K562 (cell line): Measurements from ENCODE around the gene EPHA1. TPM values are rescaled to one million over a fixed set of nuclear protein-coding genes. Genes with fewer than 3 reads are reported as not detected.

ENCODE experiments used
- ATAC-seq: fragments of 200-7000 bp; cut with Tn5 transposase; 3 replicates; pipeline ENCODE4 v1.9.1; 2020; ENCODE audit warnings: moderate library complexity
- BruUV-seq: library from RNA; stranded (reverse); fragments of 400-500 nt; replicated peaks from 2 replicates; lab custom pipeline; 2021; lab: Mats Ljungman, UMichigan
- CTCF ChIA-PET: fragments of 300-600 bp; formaldehyde crosslinking; extraction: SDS; loops from one replicate; lab custom pipeline; 2021; ENCODE audit warnings: low intra/inter-chr PET ratio; lab: Yijun Ruan, JAX
- POLR2A ChIA-PET: fragments of 300-600, 350-650 bp; sonication (Branson Sonifier 250); formaldehyde crosslinking; extraction: SDS; loops from one replicate; lab custom pipeline; 2021; ENCODE audit warnings: antibody characterized with exemption, inconsistent platforms; lab: Yijun Ruan, JAX
- DNase-seq, 4 experiments: peaks; one replicate each; pipeline versions ENCODE4 v3.0.0 to v3.0.0-alpha.2; 2011 to 2018; ENCODE audit warnings: low spot score in 3 of 4, mixed read lengths in 3 of 4; ENCODE audit errors: extremely low read depth in 1 of 4
- FAIRE-seq: peaks from 2 replicates; lab custom pipeline; 2011; peaks lifted over from hg19 to GRCh38; lab: Jason Lieb, UNC
- H2AFZ ChIP-seq: 2 replicates; pipeline ENCODE4 v1.6.0; 2011; ENCODE audit warnings: low read depth, low read length, control low read depth, inconsistent platforms
- H3K27ac ChIP-seq: fragments of 200-600 bp; 3 replicates; pipeline ENCODE4 v1.8.0; 2011; ENCODE audit warnings: low read depth, mild to moderate bottlenecking, control low read depth, inconsistent platforms, low read length, moderate library complexity, mixed read lengths; ENCODE audit errors: extremely low read depth
- H3K27me3 ChIP-seq, 2 experiments: fragments of 300-600 bp in 1 of 2; 2 replicates in 1 of 2; 3 replicates in 1 of 2; pipeline versions ENCODE4 v1.6.0 to v1.8.0; 2011; ENCODE audit warnings: inconsistent platforms in 2 of 2, low read length in 2 of 2, mild to moderate bottlenecking in 1 of 2, mixed read lengths in 1 of 2, moderate library complexity in 1 of 2; ENCODE audit not compliant: control insufficient read depth in 2 of 2, insufficient read depth in 2 of 2
- H3K36me3 ChIP-seq: fragments of 300-600 bp; 3 replicates; pipeline ENCODE4 v1.8.0; 2011; ENCODE audit warnings: mild to moderate bottlenecking, low read length, inconsistent platforms; ENCODE audit not compliant: control insufficient read depth, insufficient read depth
- H3K4me1 ChIP-seq, 2 experiments: fragments of 200-600 bp in 1 of 2; replicated peaks in 1 of 2; 2 replicates in 1 of 2; 3 replicates in 1 of 2; pipeline versions ENCODE4 v1.5.1 to v1.8.0; 2011; ENCODE audit warnings: inconsistent platforms in 2 of 2, low read length in 2 of 2, mild to moderate bottlenecking in 1 of 2, mixed read lengths in 1 of 2, moderate library complexity in 1 of 2; ENCODE audit not compliant: control insufficient read depth in 2 of 2, insufficient read depth in 2 of 2
- H3K4me2 ChIP-seq: 2 replicates; pipeline ENCODE4 v1.6.1; 2011; ENCODE audit warnings: low read length, control low read depth, inconsistent platforms, mixed read lengths; ENCODE audit not compliant: insufficient read depth
- H3K4me3 ChIP-seq: fragments of 200-600 bp; sonication (generic), shearing (Covaris generic); 2 replicates; pipeline ENCODE4 v1.5.1; 2016; ENCODE audit warnings: control low read depth, inconsistent platforms
- H3K79me2 ChIP-seq: fragments of 200-600 bp; 3 replicates; pipeline ENCODE4 v1.8.0; 2011; ENCODE audit warnings: low read length, inconsistent platforms; ENCODE audit not compliant: control insufficient read depth, insufficient read depth
- H3K9ac ChIP-seq, 2 experiments: 2 replicates each; pipeline versions ENCODE4 v1.6.0 to v1.6.1; 2011; ENCODE audit warnings: low read depth in 2 of 2, low read length in 2 of 2, control low read depth in 1 of 2, inconsistent platforms in 1 of 2, mild to moderate bottlenecking in 1 of 2, mixed read lengths in 1 of 2; ENCODE audit not compliant: insufficient read depth in 1 of 2
- H3K9me1 ChIP-seq: one replicate; pipeline ENCODE4 v1.6.0; 2011; ENCODE audit warnings: inconsistent platforms, mild to moderate bottlenecking, low read length, moderate library complexity; ENCODE audit not compliant: control insufficient read depth, insufficient read depth
- H3K9me3 ChIP-seq: replicated peaks from 2 replicates; pipeline ENCODE4 v1.5.1; 2011; ENCODE audit warnings: low read depth, low read length, inconsistent platforms; ENCODE audit not compliant: control insufficient read depth, insufficient read depth
- H4K20me1 ChIP-seq: replicated peaks from 2 replicates; pipeline ENCODE4 v1.6.1; 2011; ENCODE audit warnings: low read length, inconsistent platforms, mixed read lengths; ENCODE audit not compliant: control insufficient read depth, insufficient read depth
- ESRRB ChIP-seq: fragments of 250-450 bp; sonication (Bioruptor Pico); IDR thresholded peaks from 2 replicates; pipeline ENCODE4 v1.5.0; 2020; ENCODE audit warnings: mild to moderate bottlenecking, moderate library complexity, borderline replicate concordance
- GMEB1 ChIP-seq: fragments of 250-450 bp; sonication (Bioruptor Pico); IDR thresholded peaks from 2 replicates; pipeline ENCODE4 v1.4.0; 2020; ENCODE audit warnings: mild to moderate bottlenecking
- GTF2E2 ChIP-seq: fragments of 200-800 bp; sonication (Bioruptor generic); IDR thresholded peaks from 2 replicates; pipeline ENCODE4 v1.6.1; 2016; ENCODE audit warnings: missing genetic modification characterization, missing compliant biosample characterization
- PKNOX1 ChIP-seq: fragments of 450-650 bp; IDR thresholded peaks from 2 replicates; pipeline ENCODE4 v1.6.1; 2016
- U2AF1 ChIP-seq: fragments of 200-400 bp; formaldehyde crosslinking; optimal IDR thresholded peaks from 2 replicates; pipeline ENCODE3; 2017; ENCODE audit warnings: mild to moderate bottlenecking, low read depth, low read length, moderate library complexity
- ZBTB40 ChIP-seq, 2 experiments: fragments of 450-650 bp in 1 of 2; sonication (generic) in 1 of 2; formaldehyde crosslinking in 1 of 2; IDR thresholded peaks; 2 replicates each; pipeline versions ENCODE4 v1.7.1 to v1.9.0; 2016 to 2022; ENCODE audit warnings: inconsistent platforms in 1 of 2, mild to moderate bottlenecking in 1 of 2, missing genetic modification reagents in 1 of 2
- ZFX ChIP-seq: sonication (generic); formaldehyde crosslinking; IDR thresholded peaks from 2 replicates; pipeline ENCODE4 v1.8.0; 2022; ENCODE audit warnings: mild to moderate bottlenecking, missing genetic modification reagents, moderate library complexity
- ZNF785 ChIP-seq: fragments of 250-450 bp; sonication (Bioruptor Pico); IDR thresholded peaks from 2 replicates; pipeline ENCODE4 v1.4.0; 2020; ENCODE audit warnings: mild to moderate bottlenecking
- ZNF830 ChIP-seq: fragments of 250-450 bp; sonication (Bioruptor Pico); IDR thresholded peaks from 2 replicates; pipeline ENCODE4 v1.5.0; 2021; ENCODE audit warnings: mild to moderate bottlenecking
- WGBS: fragments of 100-300 bp; shearing (Covaris generic); methylation state at CpG from one replicate; pipeline ENCODE4 v1.1.6; 2016; ENCODE audit warnings: low coverage, mixed read lengths; ENCODE audit not compliant: insufficient coverage; ENCODE audit errors: missing lambda C conversion rate; 5-methylcytosine and 5-hydroxymethylcytosine counted together
- in situ Hi-C: fragments of 300-500 bp; cut with MboI; formaldehyde crosslinking; loops from 4 replicates; pipeline ENCODE4 v1.15.0; 2018; ENCODE audit warnings: inconsistent platforms, mixed read lengths
- intact Hi-C: fragments of 100-400 bp; cut with micrococcal nuclease; formaldehyde crosslinking; loops from 2 replicates; pipeline ENCODE4 v1.14.2; 2022
- polyA plus RNA-seq, 8 experiments: library from polyadenylated mRNA; depleted of rRNA in 4 of 8; stranded (reverse) in 5 of 8; unstranded in 3 of 8; fragments of >200 nt; fragmentation: Nextera tagmentation in 2 of 8; fragmentation: Illumina TruSeq in 1 of 8; extraction: Ambion mirVana in 2 of 8; extraction: Trizol in 1 of 8; gene quantifications; 2 replicates each; pipeline versions ENCODE4 v1.2.1 to v1.2.3, GENCODE V29; 2011 to 2014; ENCODE audit warnings: inconsistent platforms in 1 of 8, missing spikeins in 1 of 8
- total RNA-seq, 7 experiments: library from RNA; depleted of rRNA in 6 of 7; stranded (reverse); fragments of >200 nt in 6 of 7; fragmentation: Illumina TruSeq in 2 of 7; extraction: Trizol in 2 of 7; gene quantifications; 2 replicates each; pipeline versions ENCODE4 v1.2.1 to v1.2.3, GENCODE V29; 2011 to 2021; ENCODE audit warnings: low replicate concordance in 1 of 7

Gene EPHA1
- total and polyA plus RNA-seq, 9 of the 15 experiments (the other 6 are each of a cell fraction or from before 2014, with no cell fraction given): 0.22 to 0.57 (median 0.32) TPM; not detected in 6

GRCh38 chr7:143454091-143454680, 45.5 kb upstream of the EPHA1 start:
- Histone ChIP-seq H3K9ac (no peak overlapping the region), H3K9me1 (no peaks in the 10 kb centered on the region), H3K27ac (no peak overlapping the region), H3K4me2 (no peak overlapping the region), H3K27me3 (peaks cover 4 to 6% of the 10 kb centered on the region in 2 experiments; a peak in 3 of 5 replicates), H3K9me3 (no peaks in the 10 kb centered on the region), H2AFZ (no peak overlapping the region), H3K4me3 (no peak overlapping the region), H3K79me2 (no peaks in the 10 kb centered on the region), H4K20me1 (no peaks in the 10 kb centered on the region), H3K36me3 (no peaks in the 10 kb centered on the region), H3K4me1 (no peaks in the 10 kb centered on the region)
- ATAC-seq (no peak), FAIRE-seq (no peak), DNase-seq (no peak)
- ChIA-PET POLR2A (no interaction called here), CTCF (no interaction called here)
- intact Hi-C loops (loop anchor here (2.0 kb wide), 1 partner anchor 21 kb away; no protein-coding TSS in a partner anchor), in situ Hi-C loops (no loop called here)
- WGBS: 4% methylated on average over 1 of the region's 1 CpG
- BruUV-seq: no TSS peak
- TF ChIP-seq ZNF830 (no peak), U2AF1 (no peak), PKNOX1 (no peak), GMEB1 (CRISPR knock-in tag) (no peak), ZBTB40 (IDR thresholded peaks at IDR 0.05) (no peak), ZBTB40 (CRISPR knock-in tag; IDR thresholded peaks at IDR 0.05) (no peak), ESRRB (no peak), ZNF785 (CRISPR knock-in tag) (no peak), GTF2E2 (tag) (no peak), ZFX (CRISPR knock-in tag) (no peak)
